Sigmoid colon (tissue), 7 donors: Measurements from ENCODE around the gene TSC22D1. TPM values are rescaled to one million over a fixed set of nuclear protein-coding genes. Genes with fewer than 3 reads are reported as not detected.

Source experiments
- DNase-seq: peaks from one replicate; pipeline ENCODE4 v3.0.0-alpha.2; 2019
- H3K27ac ChIP-seq, 4 donors: fragments of 200-600 bp; sonication (generic); one replicate each; pipeline ENCODE4 v1.5.1; 2016 to 2019; ENCODE audit warnings: mild to moderate bottlenecking in 1 of 4
- H3K27me3 ChIP-seq, 3 donors: fragments of 200-600 bp; sonication (generic); one replicate each; pipeline ENCODE4 v1.5.1; 2019; ENCODE audit warnings: mild to moderate bottlenecking in 1 of 3
- H3K36me3 ChIP-seq, 4 donors: fragments of 200-600 bp; sonication (generic); one replicate each; pipeline ENCODE4 v1.5.1; 2016 to 2019
- H3K4me1 ChIP-seq, 4 donors: fragments of 200-600 bp; sonication (generic); one replicate each; pipeline ENCODE4 v1.5.1; 2017 to 2019
- H3K4me3 ChIP-seq, 4 donors: fragments of 200-600 bp; sonication (generic); one replicate each; pipeline ENCODE4 v1.5.1; 2017 to 2019; ENCODE audit warnings: mild to moderate bottlenecking in 2 of 4, moderate library complexity in 1 of 4
- H3K9me3 ChIP-seq, 4 donors: fragments of 200-600 bp in 3 of 4; sonication (generic) in 3 of 4; one replicate each; pipeline versions ENCODE4 v1.5.1 to v1.6.1; 2013 to 2019
- EP300 ChIP-seq, 4 donors: sonication (generic); formaldehyde crosslinking; IDR thresholded peaks; one replicate each; pipeline ENCODE4 v1.6.1; 2017; ENCODE audit warnings: antibody characterized with exemption in 4 of 4
- POLR2A ChIP-seq, 2 donors: fragments of 450-650 bp; IDR thresholded peaks; one replicate each; pipeline ENCODE4 v1.6.1; 2016; ENCODE audit warnings: antibody characterized with exemption in 2 of 2, mild to moderate bottlenecking in 2 of 2, moderate library complexity in 2 of 2
- POLR2AphosphoS5 ChIP-seq, 4 donors: sonication (generic); formaldehyde crosslinking; IDR thresholded peaks; one replicate each; pipeline ENCODE4 v1.6.1; 2017; ENCODE audit warnings: antibody characterized with exemption in 4 of 4
- WGBS, 2 donors: extraction: QIAGEN DNeasy Blood & Tissue Kit; methylation state at CpG; one replicate each; pipeline ENCODE4 v1.1.7; 2013; 5-methylcytosine and 5-hydroxymethylcytosine counted together
- intact Hi-C: fragments of 100-400 bp; cut with DNase I; formaldehyde crosslinking; loops from one replicate; pipeline ENCODE4 v1.15.1; 2023
- polyA plus RNA-seq, 3 donors: library from polyadenylated mRNA; stranded (reverse); fragments of 200-250 nt; gene quantifications; one replicate each; pipeline ENCODE4 v1.2.3, GENCODE V29; 2013
- total RNA-seq, 4 donors: library from RNA; depleted of rRNA; stranded (reverse); fragments of >200 nt; gene quantifications; one replicate each; pipeline ENCODE4 v1.1.0, GENCODE V29; 2016
- TF ChIP-seq, protein P1 (sequence below), 4 experiments: fragments of 450-650 bp in 3 of 4; fragments of 200-600 bp in 1 of 4; IDR thresholded peaks; one replicate each; pipeline ENCODE4 v1.5.1; 2016 to 2019; ENCODE audit warnings: antibody characterized with exemption in 4 of 4, mild to moderate bottlenecking in 3 of 4, moderate library complexity in 2 of 4
- donor health status: healthy with polysubstance abuse.
- donor health status: Bipolar disorder and iron deficiency.
- donor health status: healthy.

The TSC22D1 gene
- total and polyA plus RNA-seq, 7 donors = 121 to 225 (median 176) TPM

DNA sequence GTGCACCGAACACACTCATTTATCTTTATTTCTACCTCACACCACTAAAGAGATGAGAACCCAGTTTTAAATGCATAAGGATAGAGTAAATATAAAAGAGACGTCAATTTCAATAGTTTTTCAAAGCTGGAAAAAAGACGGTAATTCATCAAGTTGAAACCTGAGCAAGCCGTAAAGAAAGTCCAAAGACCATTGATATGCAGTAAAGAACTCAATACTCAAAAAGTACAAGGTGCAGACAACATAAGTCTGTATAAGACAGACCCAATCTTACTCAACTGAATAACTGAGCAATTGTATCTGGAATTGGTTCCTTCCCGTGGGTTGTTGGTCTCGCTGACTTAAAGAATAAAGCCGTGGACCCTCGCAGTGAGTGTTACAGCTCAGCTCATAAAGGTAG lies 120.4 kb downstream of the TSC22D1 start:
- no peaks in the 10 kb centered on the region for H3K36me3 ChIP-seq
- intact Hi-C loops = no loop called here
- no peak for TF ChIP-seq POLR2AphosphoS5 (IDR thresholded peaks at IDR 0.05)
- TF ChIP-seq EP300 (IDR thresholded peaks at IDR 0.05) = no peak
- TF ChIP-seq, protein P1, sequence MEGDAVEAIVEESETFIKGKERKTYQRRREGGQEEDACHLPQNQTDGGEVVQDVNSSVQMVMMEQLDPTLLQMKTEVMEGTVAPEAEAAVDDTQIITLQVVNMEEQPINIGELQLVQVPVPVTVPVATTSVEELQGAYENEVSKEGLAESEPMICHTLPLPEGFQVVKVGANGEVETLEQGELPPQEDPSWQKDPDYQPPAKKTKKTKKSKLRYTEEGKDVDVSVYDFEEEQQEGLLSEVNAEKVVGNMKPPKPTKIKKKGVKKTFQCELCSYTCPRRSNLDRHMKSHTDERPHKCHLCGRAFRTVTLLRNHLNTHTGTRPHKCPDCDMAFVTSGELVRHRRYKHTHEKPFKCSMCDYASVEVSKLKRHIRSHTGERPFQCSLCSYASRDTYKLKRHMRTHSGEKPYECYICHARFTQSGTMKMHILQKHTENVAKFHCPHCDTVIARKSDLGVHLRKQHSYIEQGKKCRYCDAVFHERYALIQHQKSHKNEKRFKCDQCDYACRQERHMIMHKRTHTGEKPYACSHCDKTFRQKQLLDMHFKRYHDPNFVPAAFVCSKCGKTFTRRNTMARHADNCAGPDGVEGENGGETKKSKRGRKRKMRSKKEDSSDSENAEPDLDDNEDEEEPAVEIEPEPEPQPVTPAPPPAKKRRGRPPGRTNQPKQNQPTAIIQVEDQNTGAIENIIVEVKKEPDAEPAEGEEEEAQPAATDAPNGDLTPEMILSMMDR (IDR thresholded peaks at IDR 0.05) = no peak
- no peak for TF ChIP-seq POLR2A (IDR thresholded peaks at IDR 0.05)
- H3K9me3 ChIP-seq = no peaks in the 10 kb centered on the region
- H3K27me3 ChIP-seq = no peaks in the 10 kb centered on the region
- WGBS, 2 donors = 72 to 92% methylated on average over 8 of the region's 8 CpGs
- DNase-seq = no peak
- H3K27ac ChIP-seq = no peak overlapping the region
- peaks cover 0 to 14% (median 5%) of the 10 kb centered on the region in 4 donors for H3K4me1 ChIP-seq
- no peak overlapping the region for H3K4me3 ChIP-seq

DNA sequence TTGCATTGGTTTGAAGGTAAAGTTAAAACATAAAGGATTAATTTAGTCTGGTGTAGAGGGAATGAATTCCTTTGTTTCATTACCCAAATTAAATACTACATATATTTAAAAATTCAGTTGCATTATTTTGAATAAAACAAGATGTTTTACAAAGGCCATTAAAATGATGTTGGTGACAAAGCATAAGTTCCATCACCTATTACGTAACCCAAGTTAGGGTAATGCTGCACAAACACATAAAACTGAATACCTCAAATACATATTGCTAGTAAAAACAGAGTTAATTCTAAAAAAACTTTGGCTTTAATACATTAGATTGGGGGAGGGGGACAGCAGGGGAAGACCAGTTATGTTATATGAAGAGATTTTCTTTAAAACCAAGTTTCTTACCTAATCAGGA lies 122.2 kb downstream of the TSC22D1 start:
- no peaks in the 10 kb centered on the region for H3K9me3 ChIP-seq
- H3K4me1 ChIP-seq = peaks cover 0 to 14% (median 5%) of the 10 kb centered on the region in 4 donors
- intact Hi-C loops = no loop called here
- no peak for TF ChIP-seq POLR2AphosphoS5 (IDR thresholded peaks at IDR 0.05)
- no peak for TF ChIP-seq POLR2A (IDR thresholded peaks at IDR 0.05)
- TF ChIP-seq, protein P1 (IDR thresholded peaks at IDR 0.05) = no peak
- no peak for TF ChIP-seq EP300 (IDR thresholded peaks at IDR 0.05)
- no peak overlapping the region for H3K27ac ChIP-seq
- H3K36me3 ChIP-seq = no peaks in the 10 kb centered on the region
- DNase-seq = no peak
- 96 to 97% methylated on average over 1 of the region's 1 CpG for WGBS, 2 donors
- no peaks in the 10 kb centered on the region for H3K27me3 ChIP-seq
- H3K4me3 ChIP-seq = no peak overlapping the region

DNA sequence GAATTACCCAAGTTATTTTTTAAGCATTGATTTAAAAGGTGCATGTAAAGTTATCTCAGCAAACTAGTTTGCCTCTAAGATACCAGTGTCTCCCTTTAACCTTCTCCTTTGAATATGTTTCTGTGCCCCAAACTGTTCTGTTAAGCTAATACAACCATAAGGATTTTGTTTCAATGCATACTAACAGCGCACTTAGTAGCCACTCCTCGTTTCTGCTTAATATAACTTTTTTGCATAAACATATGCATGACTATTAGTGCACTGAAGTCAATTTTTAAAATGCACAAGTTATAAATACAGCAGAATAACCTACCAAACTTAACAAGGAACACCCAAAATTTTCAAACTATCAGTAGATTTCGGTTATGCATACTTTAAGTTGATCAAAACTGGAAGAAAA lies 123.1 kb downstream of the TSC22D1 start:
- intact Hi-C loops = no loop called here
- TF ChIP-seq POLR2A (IDR thresholded peaks at IDR 0.05) = no peak
- TF ChIP-seq, protein P1 (IDR thresholded peaks at IDR 0.05) = no peak
- TF ChIP-seq POLR2AphosphoS5 (IDR thresholded peaks at IDR 0.05) = no peak
- no peak for TF ChIP-seq EP300 (IDR thresholded peaks at IDR 0.05)
- Histone ChIP-seq H3K36me3 (no peaks in the 10 kb centered on the region), H3K9me3 (no peaks in the 10 kb centered on the region), H3K27me3 (no peaks in the 10 kb centered on the region), H3K4me3 (no peak overlapping the region), H3K27ac (no peak overlapping the region), H3K4me1 (peaks cover 0 to 9% (median under 1%) of the 10 kb centered on the region in 4 donors)
- WGBS, 2 donors = 89 to 92% methylated on average over 3 of the region's 3 CpGs
- DNase-seq = no peak

DNA sequence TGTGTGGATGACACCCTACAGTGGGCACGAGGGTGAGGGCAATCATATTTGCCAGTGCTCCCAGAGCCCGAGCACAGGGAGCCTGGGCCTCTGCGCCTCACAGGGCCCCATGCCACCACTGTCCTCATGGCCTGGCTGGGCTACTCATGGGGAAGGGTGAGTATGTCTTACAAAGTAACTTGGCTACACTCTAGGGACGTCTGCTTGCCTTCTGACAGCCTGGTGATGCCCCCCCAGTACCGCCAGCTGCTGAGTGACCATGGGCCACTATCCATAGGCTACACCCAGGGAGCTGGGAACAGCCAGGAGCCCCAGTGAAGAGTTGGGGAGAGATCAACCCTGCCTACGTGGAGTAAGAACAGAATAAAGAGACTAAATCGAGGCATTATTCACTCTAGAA lies 123.7 kb downstream of the TSC22D1 start:
- Histone ChIP-seq H3K36me3 (no peaks in the 10 kb centered on the region), H3K27me3 (no peaks in the 10 kb centered on the region), H3K9me3 (no peaks in the 10 kb centered on the region), H3K4me3 (no peak overlapping the region), H3K27ac (no peak overlapping the region), H3K4me1 (peaks cover 0 to 2% (median 0%) of the 10 kb centered on the region in 4 donors)
- no peak for TF ChIP-seq EP300 (IDR thresholded peaks at IDR 0.05)
- no peak for TF ChIP-seq POLR2AphosphoS5 (IDR thresholded peaks at IDR 0.05)
- TF ChIP-seq, protein P1 (IDR thresholded peaks at IDR 0.05) = no peak
- 93 to 95% methylated on average over 7 of the region's 7 CpGs for WGBS, 2 donors
- intact Hi-C loops = no loop called here
- no peak for DNase-seq

DNA sequence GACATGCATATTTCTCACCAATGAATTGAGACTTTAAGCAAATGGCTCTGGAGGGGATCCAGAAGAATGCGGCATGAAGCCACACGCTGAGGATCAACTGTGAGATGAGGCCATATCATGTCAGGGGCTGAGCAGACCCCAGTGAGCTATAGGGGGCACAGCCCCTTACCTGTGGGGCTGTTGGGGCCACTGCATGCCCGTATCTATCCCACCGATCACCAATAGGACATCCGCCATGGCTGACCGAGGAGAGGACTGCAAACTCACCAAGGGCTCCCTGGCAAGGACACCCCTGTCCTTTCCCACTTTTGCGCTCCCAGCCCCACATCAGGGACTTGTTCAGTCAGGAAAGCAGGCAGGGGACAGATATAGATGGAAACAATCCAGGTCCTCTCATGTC lies 124.5 kb downstream of the TSC22D1 start:
- no peak for DNase-seq
- H3K9me3 ChIP-seq = no peaks in the 10 kb centered on the region

More for the DNA sequence above, 124.5 kb downstream of the TSC22D1 start:
- H3K4me1 ChIP-seq = no peaks in the 10 kb centered on the region
- H3K4me3 ChIP-seq = no peak overlapping the region
- WGBS, 2 donors = 95 to 97% methylated on average over 7 of the region's 7 CpGs
- H3K27me3 ChIP-seq = no peaks in the 10 kb centered on the region
- intact Hi-C loops = no loop called here
- H3K36me3 ChIP-seq = no peaks in the 10 kb centered on the region
- TF ChIP-seq POLR2AphosphoS5 (IDR thresholded peaks at IDR 0.05) (no peak), EP300 (IDR thresholded peaks at IDR 0.05) (no peak), POLR2A (IDR thresholded peaks at IDR 0.05) (no peak)
- TF ChIP-seq, protein P1 (IDR thresholded peaks at IDR 0.05) = no peak
- H3K27ac ChIP-seq = peak overlapping the region in 1 of 4 donors; percentile 28
